H1 (cell line): ENCODE data around the gene DYNC1H1. TPM values are rescaled to one million over a fixed set of nuclear protein-coding genes. Genes with fewer than 3 reads are reported as not detected.

Experiments used
- HDAC2 ChIP-seq, 2 experiments: fragments of 300-600 bp in 1 of 2; sonication (generic) in 1 of 2; IDR thresholded peaks; 2 replicates each; pipeline ENCODE4 v1.6.1; 2011 to 2012; ENCODE audit warnings: low read depth in 2 of 2, low read length in 2 of 2, mild to moderate bottlenecking in 2 of 2, moderate library complexity in 2 of 2, borderline replicate concordance in 1 of 2, inconsistent platforms in 1 of 2
- SUZ12 ChIP-seq: fragments of 200-600 bp; sonication (generic); IDR thresholded peaks from 2 replicates; pipeline ENCODE4 v1.6.1; 2012; ENCODE audit warnings: mild to moderate bottlenecking, inconsistent platforms, low read length, moderate library complexity, mixed read lengths
- TCF12 ChIP-seq: IDR thresholded peaks from 2 replicates; pipeline ENCODE4 v1.6.1; 2011; ENCODE audit warnings: low read depth, mild to moderate bottlenecking, low read length
- polyA plus RNA-seq, 7 experiments: library from polyadenylated mRNA; depleted of rRNA in 3 of 7; stranded (reverse) in 5 of 7; unstranded in 2 of 7; fragments of >200 nt in 5 of 7; fragments of 200-250 nt in 2 of 7; gene quantifications; 1 replicate in 5 of 7; 2 replicates in 1 of 7; 4 replicates in 1 of 7; pipeline versions ENCODE4 v1.2.1 to v1.2.3, GENCODE V29; 2011 to 2013; ENCODE audit warnings: missing spikeins in 2 of 7, mixed read lengths in 2 of 7
- total RNA-seq: library from RNA; stranded (reverse); fragmentation: NEBNext Ultra II Directional; extraction: Animal tissue kit (Norgen Biotek cat#: 25700); gene quantifications from 2 replicates; pipeline ENCODE4 v1.2.1, GENCODE V29; 2021
- TF ChIP-seq, protein P1 (sequence below): fragments of 300-600 bp; sonication (generic); IDR thresholded peaks from 2 replicates; pipeline ENCODE4 v1.7.1; 2012; ENCODE audit warnings: low read length, moderate library complexity, mild to moderate bottlenecking, inconsistent platforms; ENCODE audit not compliant: insufficient replicate concordance

DYNC1H1 gene
- total and polyA plus RNA-seq, 2 of the 8 experiments (the other 6 are each of a cell fraction or from before 2014, with no cell fraction given): 238 to 387 TPM

DNA sequence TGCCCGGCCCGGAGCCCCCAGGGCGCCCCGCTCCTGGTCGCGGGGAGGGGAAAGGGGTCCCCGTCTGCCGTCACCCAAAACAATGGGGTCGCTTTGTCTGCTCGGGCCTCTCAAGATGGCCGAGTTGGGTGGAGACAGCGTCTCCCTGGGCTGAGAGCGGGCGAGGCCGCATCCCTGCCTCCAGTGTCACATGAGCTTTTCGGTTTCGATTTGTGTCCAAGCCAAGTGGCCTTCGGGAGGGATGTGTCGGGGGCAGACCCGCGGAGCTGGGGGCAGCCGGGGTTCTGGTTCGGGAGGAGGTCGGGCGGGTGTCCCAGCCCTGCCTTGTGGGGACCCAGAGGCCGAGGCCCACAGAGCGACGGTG is 790 bp downstream of the DYNC1H1 start (continued):
- TF ChIP-seq, protein P1, sequence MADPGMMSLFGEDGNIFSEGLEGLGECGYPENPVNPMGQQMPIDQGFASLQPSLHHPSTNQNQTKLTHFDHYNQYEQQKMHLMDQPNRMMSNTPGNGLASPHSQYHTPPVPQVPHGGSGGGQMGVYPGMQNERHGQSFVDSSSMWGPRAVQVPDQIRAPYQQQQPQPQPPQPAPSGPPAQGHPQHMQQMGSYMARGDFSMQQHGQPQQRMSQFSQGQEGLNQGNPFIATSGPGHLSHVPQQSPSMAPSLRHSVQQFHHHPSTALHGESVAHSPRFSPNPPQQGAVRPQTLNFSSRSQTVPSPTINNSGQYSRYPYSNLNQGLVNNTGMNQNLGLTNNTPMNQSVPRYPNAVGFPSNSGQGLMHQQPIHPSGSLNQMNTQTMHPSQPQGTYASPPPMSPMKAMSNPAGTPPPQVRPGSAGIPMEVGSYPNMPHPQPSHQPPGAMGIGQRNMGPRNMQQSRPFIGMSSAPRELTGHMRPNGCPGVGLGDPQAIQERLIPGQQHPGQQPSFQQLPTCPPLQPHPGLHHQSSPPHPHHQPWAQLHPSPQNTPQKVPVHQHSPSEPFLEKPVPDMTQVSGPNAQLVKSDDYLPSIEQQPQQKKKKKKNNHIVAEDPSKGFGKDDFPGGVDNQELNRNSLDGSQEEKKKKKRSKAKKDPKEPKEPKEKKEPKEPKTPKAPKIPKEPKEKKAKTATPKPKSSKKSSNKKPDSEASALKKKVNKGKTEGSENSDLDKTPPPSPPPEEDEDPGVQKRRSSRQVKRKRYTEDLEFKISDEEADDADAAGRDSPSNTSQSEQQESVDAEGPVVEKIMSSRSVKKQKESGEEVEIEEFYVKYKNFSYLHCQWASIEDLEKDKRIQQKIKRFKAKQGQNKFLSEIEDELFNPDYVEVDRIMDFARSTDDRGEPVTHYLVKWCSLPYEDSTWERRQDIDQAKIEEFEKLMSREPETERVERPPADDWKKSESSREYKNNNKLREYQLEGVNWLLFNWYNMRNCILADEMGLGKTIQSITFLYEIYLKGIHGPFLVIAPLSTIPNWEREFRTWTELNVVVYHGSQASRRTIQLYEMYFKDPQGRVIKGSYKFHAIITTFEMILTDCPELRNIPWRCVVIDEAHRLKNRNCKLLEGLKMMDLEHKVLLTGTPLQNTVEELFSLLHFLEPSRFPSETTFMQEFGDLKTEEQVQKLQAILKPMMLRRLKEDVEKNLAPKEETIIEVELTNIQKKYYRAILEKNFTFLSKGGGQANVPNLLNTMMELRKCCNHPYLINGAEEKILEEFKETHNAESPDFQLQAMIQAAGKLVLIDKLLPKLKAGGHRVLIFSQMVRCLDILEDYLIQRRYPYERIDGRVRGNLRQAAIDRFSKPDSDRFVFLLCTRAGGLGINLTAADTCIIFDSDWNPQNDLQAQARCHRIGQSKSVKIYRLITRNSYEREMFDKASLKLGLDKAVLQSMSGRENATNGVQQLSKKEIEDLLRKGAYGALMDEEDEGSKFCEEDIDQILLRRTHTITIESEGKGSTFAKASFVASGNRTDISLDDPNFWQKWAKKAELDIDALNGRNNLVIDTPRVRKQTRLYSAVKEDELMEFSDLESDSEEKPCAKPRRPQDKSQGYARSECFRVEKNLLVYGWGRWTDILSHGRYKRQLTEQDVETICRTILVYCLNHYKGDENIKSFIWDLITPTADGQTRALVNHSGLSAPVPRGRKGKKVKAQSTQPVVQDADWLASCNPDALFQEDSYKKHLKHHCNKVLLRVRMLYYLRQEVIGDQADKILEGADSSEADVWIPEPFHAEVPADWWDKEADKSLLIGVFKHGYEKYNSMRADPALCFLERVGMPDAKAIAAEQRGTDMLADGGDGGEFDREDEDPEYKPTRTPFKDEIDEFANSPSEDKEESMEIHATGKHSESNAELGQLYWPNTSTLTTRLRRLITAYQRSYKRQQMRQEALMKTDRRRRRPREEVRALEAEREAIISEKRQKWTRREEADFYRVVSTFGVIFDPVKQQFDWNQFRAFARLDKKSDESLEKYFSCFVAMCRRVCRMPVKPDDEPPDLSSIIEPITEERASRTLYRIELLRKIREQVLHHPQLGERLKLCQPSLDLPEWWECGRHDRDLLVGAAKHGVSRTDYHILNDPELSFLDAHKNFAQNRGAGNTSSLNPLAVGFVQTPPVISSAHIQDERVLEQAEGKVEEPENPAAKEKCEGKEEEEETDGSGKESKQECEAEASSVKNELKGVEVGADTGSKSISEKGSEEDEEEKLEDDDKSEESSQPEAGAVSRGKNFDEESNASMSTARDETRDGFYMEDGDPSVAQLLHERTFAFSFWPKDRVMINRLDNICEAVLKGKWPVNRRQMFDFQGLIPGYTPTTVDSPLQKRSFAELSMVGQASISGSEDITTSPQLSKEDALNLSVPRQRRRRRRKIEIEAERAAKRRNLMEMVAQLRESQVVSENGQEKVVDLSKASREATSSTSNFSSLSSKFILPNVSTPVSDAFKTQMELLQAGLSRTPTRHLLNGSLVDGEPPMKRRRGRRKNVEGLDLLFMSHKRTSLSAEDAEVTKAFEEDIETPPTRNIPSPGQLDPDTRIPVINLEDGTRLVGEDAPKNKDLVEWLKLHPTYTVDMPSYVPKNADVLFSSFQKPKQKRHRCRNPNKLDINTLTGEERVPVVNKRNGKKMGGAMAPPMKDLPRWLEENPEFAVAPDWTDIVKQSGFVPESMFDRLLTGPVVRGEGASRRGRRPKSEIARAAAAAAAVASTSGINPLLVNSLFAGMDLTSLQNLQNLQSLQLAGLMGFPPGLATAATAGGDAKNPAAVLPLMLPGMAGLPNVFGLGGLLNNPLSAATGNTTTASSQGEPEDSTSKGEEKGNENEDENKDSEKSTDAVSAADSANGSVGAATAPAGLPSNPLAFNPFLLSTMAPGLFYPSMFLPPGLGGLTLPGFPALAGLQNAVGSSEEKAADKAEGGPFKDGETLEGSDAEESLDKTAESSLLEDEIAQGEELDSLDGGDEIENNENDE: no peak
- TF ChIP-seq HDAC2 (IDR thresholded peaks at IDR 0.05; ENCODE audit: borderline replicate concordance in 1 of 2, low read depth in 2 of 2, low read length in 2 of 2) (no peak), TCF12 (no peak), SUZ12 (no peak)
